Glutamatergic neuron (in vitro differentiated cells): ENCODE measurements around the gene KIF27. TPM values are rescaled to one million over a fixed set of nuclear protein-coding genes. Genes with fewer than 3 reads are reported as not detected.

ENCODE experiments used
- DNase-seq: peaks from one replicate; pipeline ENCODE4 v3.0.0; 2022
- H3K27ac Mint-ChIP-seq: one replicate; pipeline ENCODE4 v1.8.0; 2020; ENCODE audit warnings: mild to moderate bottlenecking, mixed read lengths, inconsistent platforms; ENCODE audit not compliant: unreplicated experiment
- H3K27me3 Mint-ChIP-seq: one replicate; pipeline ENCODE4 v1.8.0; 2020; ENCODE audit warnings: mild to moderate bottlenecking, moderate library complexity, mixed read lengths, inconsistent platforms; ENCODE audit not compliant: unreplicated experiment
- H3K36me3 Mint-ChIP-seq: one replicate; pipeline ENCODE4 v1.8.0; 2020; ENCODE audit warnings: mild to moderate bottlenecking, mixed read lengths, inconsistent platforms; ENCODE audit not compliant: unreplicated experiment
- H3K4me1 Mint-ChIP-seq: one replicate; pipeline ENCODE4 v1.8.0; 2020; ENCODE audit warnings: mild to moderate bottlenecking, low read depth, mixed read lengths, inconsistent platforms; ENCODE audit not compliant: unreplicated experiment
- H3K4me3 Mint-ChIP-seq: one replicate; pipeline ENCODE4 v1.8.0; 2020; ENCODE audit warnings: mild to moderate bottlenecking, mixed read lengths, inconsistent platforms; ENCODE audit not compliant: unreplicated experiment
- H3K9me3 Mint-ChIP-seq: one replicate; pipeline ENCODE4 v1.8.0; 2020; ENCODE audit warnings: mild to moderate bottlenecking, moderate library complexity, mixed read lengths, inconsistent platforms; ENCODE audit not compliant: unreplicated experiment
- microRNA-seq: library from miRNA; unstranded; fragments of <30 nt; microRNA quantifications from one replicate; pipeline ENCODE4, GENCODE V29; 2020; ENCODE audit not compliant: unreplicated experiment
- total RNA-seq: library from RNA; stranded (reverse); fragmentation: NEBNext Ultra II Directional; extraction: Animal tissue kit (Norgen Biotek cat#: 25700); gene quantifications from one replicate; pipeline ENCODE4 v1.2.1, GENCODE V29; 2021; ENCODE audit not compliant: unreplicated experiment
- TF ChIP-seq, protein P1 (sequence below): fragments of 200-600 bp; sonication (generic); IDR thresholded peaks from one replicate; pipeline ENCODE4 v1.5.0; 2021; ENCODE audit not compliant: partially characterized antibody, unreplicated experiment

KIF27 gene
- total RNA-seq, 1 donor from 2014 or later: 4.2 TPM

DNA sequence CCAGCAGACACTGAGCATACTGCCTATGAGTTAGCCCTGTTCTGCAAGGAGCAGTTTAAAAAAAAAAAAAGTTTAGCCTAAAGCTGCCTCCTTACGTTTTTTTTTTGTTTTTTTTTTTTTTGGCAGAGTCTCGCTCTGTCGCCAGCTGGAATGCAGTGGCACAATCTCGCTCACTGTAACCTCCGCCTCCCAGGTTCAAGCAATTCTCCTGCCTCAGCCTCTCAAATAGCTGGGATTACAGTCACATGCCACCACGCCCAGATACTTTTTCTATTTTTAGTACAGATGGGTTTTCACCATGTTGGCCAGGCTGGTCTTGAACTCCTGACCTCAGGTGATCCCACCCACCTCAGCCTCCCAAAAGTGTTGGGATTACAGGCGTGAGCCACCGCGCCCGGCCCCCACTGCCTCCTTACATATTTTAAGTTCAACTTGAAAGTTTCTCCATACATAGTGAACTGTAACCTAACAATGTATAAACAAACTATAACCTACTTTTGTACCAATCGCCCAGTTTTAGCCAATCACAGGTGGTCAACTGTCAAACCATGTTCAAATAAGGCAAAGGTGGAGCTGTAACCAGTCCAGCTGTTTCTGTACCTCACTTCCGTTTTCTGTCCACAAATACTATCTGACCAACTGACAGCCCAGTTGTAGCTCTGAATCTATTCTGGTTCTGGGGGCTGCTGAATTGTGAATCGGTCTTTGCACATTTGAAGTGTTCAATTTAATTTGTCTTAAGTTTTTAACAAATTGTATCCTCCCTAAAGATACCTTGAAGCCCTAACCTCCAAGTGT, 120.8 kb downstream of the KIF27 start:
- Mint-ChIP-seq H3K4me3 (no peak overlapping the region), H3K4me1 (no peaks in the 10 kb centered on the region), H3K27ac (no peak overlapping the region), H3K36me3 (peaks cover 4% of the 10 kb centered on the region), H3K9me3 (peaks cover 6% of the 10 kb centered on the region), H3K27me3 (no peaks in the 10 kb centered on the region)
- TF ChIP-seq, protein P1, sequence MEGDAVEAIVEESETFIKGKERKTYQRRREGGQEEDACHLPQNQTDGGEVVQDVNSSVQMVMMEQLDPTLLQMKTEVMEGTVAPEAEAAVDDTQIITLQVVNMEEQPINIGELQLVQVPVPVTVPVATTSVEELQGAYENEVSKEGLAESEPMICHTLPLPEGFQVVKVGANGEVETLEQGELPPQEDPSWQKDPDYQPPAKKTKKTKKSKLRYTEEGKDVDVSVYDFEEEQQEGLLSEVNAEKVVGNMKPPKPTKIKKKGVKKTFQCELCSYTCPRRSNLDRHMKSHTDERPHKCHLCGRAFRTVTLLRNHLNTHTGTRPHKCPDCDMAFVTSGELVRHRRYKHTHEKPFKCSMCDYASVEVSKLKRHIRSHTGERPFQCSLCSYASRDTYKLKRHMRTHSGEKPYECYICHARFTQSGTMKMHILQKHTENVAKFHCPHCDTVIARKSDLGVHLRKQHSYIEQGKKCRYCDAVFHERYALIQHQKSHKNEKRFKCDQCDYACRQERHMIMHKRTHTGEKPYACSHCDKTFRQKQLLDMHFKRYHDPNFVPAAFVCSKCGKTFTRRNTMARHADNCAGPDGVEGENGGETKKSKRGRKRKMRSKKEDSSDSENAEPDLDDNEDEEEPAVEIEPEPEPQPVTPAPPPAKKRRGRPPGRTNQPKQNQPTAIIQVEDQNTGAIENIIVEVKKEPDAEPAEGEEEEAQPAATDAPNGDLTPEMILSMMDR: no peak
- DNase-seq: no peak

DNA sequence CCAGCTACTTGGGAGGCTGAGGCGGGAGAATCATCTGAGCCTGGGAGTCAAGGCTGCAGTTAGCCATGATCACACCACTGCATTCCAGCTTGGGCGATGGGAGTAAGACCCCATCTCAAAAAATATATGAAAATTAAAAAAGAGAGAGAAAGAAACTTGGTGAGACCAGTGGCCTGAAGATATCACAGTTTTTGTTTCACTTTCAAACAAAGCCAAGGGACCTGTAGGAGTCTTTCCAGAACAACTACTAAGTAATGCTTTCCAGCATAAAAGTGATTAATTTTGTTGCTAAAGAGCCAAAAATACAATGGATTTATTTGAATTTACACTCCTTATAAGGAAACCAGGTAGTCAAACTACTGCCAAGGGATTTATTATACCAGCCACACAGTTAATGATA, 127.2 kb downstream of the KIF27 start:
- Mint-ChIP-seq H3K9me3 (no peaks in the 10 kb centered on the region), H3K4me1 (no peaks in the 10 kb centered on the region), H3K36me3 (no peaks in the 10 kb centered on the region), H3K27ac (no peak overlapping the region), H3K4me3 (no peak overlapping the region), H3K27me3 (no peaks in the 10 kb centered on the region)
- DNase-seq: no peak
- TF ChIP-seq, protein P1: no peak

- no peaks in the 10 kb centered on the region for H3K27me3 Mint-ChIP-seq
- TF ChIP-seq, protein P1: no peak
- DNase-seq: no peak
- no peak overlapping the region for H3K4me3 Mint-ChIP-seq
- peaks cover 5% of the 10 kb centered on the region for H3K36me3 Mint-ChIP-seq
- H3K9me3 Mint-ChIP-seq: no peaks in the 10 kb centered on the region
- H3K4me1 Mint-ChIP-seq: no peaks in the 10 kb centered on the region
- H3K27ac Mint-ChIP-seq: no peak overlapping the region
These were observed 128.5 kb downstream of the KIF27 start for GRCh38 chr9:83792746-83793145.

Small RNA genes within 50 kb of the gene (microRNA-seq; reads per million reads assigned to microRNA genes)
- gene MIR7-1: 261 reads per million, percentile 82 among the genes with 10 or more reads in this experiment

Other genes with a start within 250 kb of the KIF27 start
- 188 TPM for gene UBQLN1, start 213.5 kb downstream of the KIF27 start, total RNA-seq
- 47.4 TPM for gene GKAP1, start 103.7 kb downstream of the KIF27 start, total RNA-seq
- gene HNRNPK, start 58.8 kb upstream of the KIF27 start, total RNA-seq: 763 TPM
- gene RMI1, start 59.4 kb upstream of the KIF27 start, total RNA-seq: 24.2 TPM